Naive B cell (primary cell): ENCODE measurements around the gene PCDHGA9. TPM values are rescaled to one million over a fixed set of nuclear protein-coding genes. Genes with fewer than 3 reads are reported as not detected.
"Not testable (repeated sequence)": the region's sequence is repeated elsewhere in the genome, so short reads cannot be mapped to it uniquely, and the experiment has no call there.

Experiments
- ATAC-seq, 2 donors: fragments of 150-1000 bp; cut with Tn5 transposase; 2 replicates each; pipeline ENCODE4 v1.10.0; 2021; ENCODE audit warnings: low read depth in 2 of 2, mild to moderate bottlenecking in 2 of 2, moderate library complexity in 2 of 2
- DNase-seq: peaks from one replicate; pipeline ENCODE4 v3.0.0; 2022
- H3K27ac Mint-ChIP-seq, 6 donors: one replicate each; pipeline ENCODE4 v1.8.0; 2020 to 2022; ENCODE audit warnings: mild to moderate bottlenecking in 6 of 6, mixed read lengths in 6 of 6, moderate library complexity in 5 of 6, inconsistent platforms in 2 of 6
- H3K27me3 Mint-ChIP-seq, 3 donors: one replicate each; pipeline ENCODE4 v1.8.0; 2021 to 2022; ENCODE audit warnings: mixed read lengths in 3 of 3, mild to moderate bottlenecking in 1 of 3
- H3K36me3 Mint-ChIP-seq, 2 donors: one replicate each; pipeline ENCODE4 v1.8.0; 2020 to 2022; ENCODE audit warnings: mixed read lengths in 2 of 2, inconsistent platforms in 1 of 2, mild to moderate bottlenecking in 1 of 2
- H3K4me1 Mint-ChIP-seq, 3 donors: one replicate each; pipeline ENCODE4 v1.8.0; 2020 to 2022; ENCODE audit warnings: mixed read lengths in 3 of 3, inconsistent platforms in 1 of 3, mild to moderate bottlenecking in 1 of 3, moderate library complexity in 1 of 3
- H3K4me3 Mint-ChIP-seq, 8 donors: one replicate each; pipeline ENCODE4 v1.8.0; 2020 to 2022; ENCODE audit warnings: mild to moderate bottlenecking in 8 of 8, mixed read lengths in 8 of 8, moderate library complexity in 8 of 8, inconsistent platforms in 2 of 8
- H3K9me3 Mint-ChIP-seq, 7 donors: one replicate each; pipeline ENCODE4 v1.8.0; 2020 to 2022; ENCODE audit warnings: mixed read lengths in 7 of 7, mild to moderate bottlenecking in 5 of 7, inconsistent platforms in 2 of 7, moderate library complexity in 1 of 7
- polyA plus RNA-seq, 6 donors: library from polyadenylated mRNA; unstranded; fragments of 300-500 nt; fragmentation: Illumina TruSeq; gene quantifications; one replicate each; pipeline ENCODE4 v1.2.3, GENCODE V29; 2021; ENCODE audit warnings: low read depth in 6 of 6

PCDHGA9 gene
- polyA plus RNA-seq, 6 donors from 2014 or later: 0.25 TPM; not detected in 5

GRCh38 chr5:141422742-141423291 is 20.2 kb downstream of the PCDHGA9 start:
- Mint-ChIP-seq H3K9me3 (peaks cover 13 to 67% (median 41%) of the 10 kb centered on the region in 7 donors), H3K27me3 (peaks cover 57 to 87% (median 58%) of the 10 kb centered on the region in 3 donors), H3K36me3 (peaks cover 25 to 38% of the 10 kb centered on the region in 2 donors), H3K4me1 (peaks cover 0 to 14% (median 0%) of the 10 kb centered on the region in 3 donors), H3K27ac (no peak overlapping the region), H3K4me3 (peak overlapping the region in 2 of 8 donors; percentile 26 to 39)
- DNase-seq: no peak
- no peak for ATAC-seq

GRCh38 chr5:141427783-141428426 is 25.3 kb downstream of the PCDHGA9 start:
- H3K4me1 Mint-ChIP-seq: peaks cover 13 to 18% (median 13%) of the 10 kb centered on the region in 3 donors
- H3K27ac Mint-ChIP-seq: no peak overlapping the region
- peaks cover 50 to 85% (median 63%) of the 10 kb centered on the region in 3 donors for H3K27me3 Mint-ChIP-seq
- peak overlapping the region in 1 of 8 donors; percentile 30 for H3K4me3 Mint-ChIP-seq
- H3K9me3 Mint-ChIP-seq: peaks cover 16 to 59% (median 38%) of the 10 kb centered on the region in 7 donors
- DNase-seq (no peak), ATAC-seq (no peak)
- peaks cover 16 to 44% of the 10 kb centered on the region in 2 donors for H3K36me3 Mint-ChIP-seq

GRCh38 chr5:141430332-141431113 is 27.9 kb downstream of the PCDHGA9 start, which contains the start of gene PCDHGA12:
PCDHGA12 (plus strand) TSS chr5:141430507; CDS start chr5:141430760, 253 bp downstream.
- Mint-ChIP-seq H3K9me3 (peaks cover 12 to 65% (median 39%) of the 10 kb centered on the region in 7 donors), H3K4me3 (peak within 1 kb of the TSS; percentile 70 to 88 (median 80))
- no peak for DNase-seq

GRCh38 chr5:141431286-141431685 is 28.7 kb downstream of the PCDHGA9 start:
- Mint-ChIP-seq H3K4me1 (peaks cover 13 to 20% (median 13%) of the 10 kb centered on the region in 3 donors), H3K4me3 (peak overlapping the region in 7 of 8 donors; percentile 70 to 88 (median 80)), H3K27ac (peak overlapping the region; percentile 35 to 90 (median 58)), H3K9me3 (peaks cover 12 to 65% (median 42%) of the 10 kb centered on the region in 7 donors), H3K36me3 (peaks cover 16 to 51% of the 10 kb centered on the region in 2 donors), H3K27me3 (peaks cover 58 to 70% (median 67%) of the 10 kb centered on the region in 3 donors)
- ATAC-seq: peak in 1 of 2 donors; percentile 55
- DNase-seq: no peak

More at GRCh38 chr5:141430332-141431113, 27.9 kb downstream of the PCDHGA9 start, which contains the start of gene PCDHGA12:
- peak within 1 kb of the TSS in 5 of 6 donors; percentile 35 to 90 (median 87) for H3K27ac Mint-ChIP-seq
- H3K36me3 Mint-ChIP-seq: peaks cover 16 to 51% of the 10 kb centered on the region in 2 donors
- ATAC-seq: peak; percentile 50 to 73
- peaks cover 13 to 20% (median 13%) of the 10 kb centered on the region in 3 donors for H3K4me1 Mint-ChIP-seq
- peaks cover 62 to 75% (median 64%) of the 10 kb centered on the region in 3 donors for H3K27me3 Mint-ChIP-seq

- peak overlapping the region in 5 of 8 donors; percentile 42 to 88 (median 77) for H3K4me3 Mint-ChIP-seq
- H3K27me3 Mint-ChIP-seq: peaks cover 53 to 68% (median 67%) of the 10 kb centered on the region in 3 donors
- peaks cover 12 to 61% (median 38%) of the 10 kb centered on the region in 7 donors for H3K9me3 Mint-ChIP-seq
These were observed 29.7 kb downstream of the PCDHGA9 start for GRCh38 chr5:141432308-141432707.

GRCh38 chr5:141432726-141433125 is 30.1 kb downstream of the PCDHGA9 start:
- not testable (repeated sequence) for ATAC-seq, DNase-seq
- H3K4me1 Mint-ChIP-seq: peaks cover 13 to 20% (median 13%) of the 10 kb centered on the region in 3 donors
- H3K9me3 Mint-ChIP-seq: peaks cover 12 to 60% (median 38%) of the 10 kb centered on the region in 7 donors
- H3K27me3 Mint-ChIP-seq: peaks cover 53 to 67% (median 64%) of the 10 kb centered on the region in 3 donors
- peak overlapping the region in 2 of 6 donors; percentile 49 to 86 for H3K27ac Mint-ChIP-seq
- H3K4me3 Mint-ChIP-seq: peak overlapping the region in 1 of 8 donors; percentile 20
- peaks cover 16 to 51% of the 10 kb centered on the region in 2 donors for H3K36me3 Mint-ChIP-seq

More at GRCh38 chr5:141432308-141432707, 29.7 kb downstream of the PCDHGA9 start:
- Mint-ChIP-seq H3K4me1 (peaks cover 13 to 20% (median 13%) of the 10 kb centered on the region in 3 donors), H3K36me3 (peaks cover 16 to 51% of the 10 kb centered on the region in 2 donors), H3K27ac (peak overlapping the region in 3 of 6 donors; percentile 49 to 90 (median 89))
- not testable (repeated sequence) for DNase-seq, ATAC-seq

- no peak overlapping the region for H3K27ac Mint-ChIP-seq
- peaks cover 45 to 57% (median 54%) of the 10 kb centered on the region in 3 donors for H3K27me3 Mint-ChIP-seq
- H3K36me3 Mint-ChIP-seq: peaks cover 12 to 43% of the 10 kb centered on the region in 2 donors
- H3K4me1 Mint-ChIP-seq: peaks cover 13 to 20% (median 13%) of the 10 kb centered on the region in 3 donors
- peaks cover 8 to 50% (median 33%) of the 10 kb centered on the region in 7 donors for H3K9me3 Mint-ChIP-seq
- DNase-seq (no peak), ATAC-seq (no peak)
- no peak overlapping the region for H3K4me3 Mint-ChIP-seq
These were observed 31.4 kb downstream of the PCDHGA9 start for GRCh38 chr5:141434006-141434405.

- ATAC-seq (no peak), DNase-seq (no peak)
- H3K9me3 Mint-ChIP-seq: peaks cover 4 to 33% (median 21%) of the 10 kb centered on the region in 7 donors
- no peak overlapping the region for H3K4me3 Mint-ChIP-seq
- H3K27ac Mint-ChIP-seq: no peak overlapping the region
- peaks cover 0 to 27% of the 10 kb centered on the region in 2 donors for H3K36me3 Mint-ChIP-seq
- peaks cover 31 to 61% (median 40%) of the 10 kb centered on the region in 3 donors for H3K27me3 Mint-ChIP-seq
- peaks cover 0 to 2% (median 0%) of the 10 kb centered on the region in 3 donors for H3K4me1 Mint-ChIP-seq
These were observed 34.6 kb downstream of the PCDHGA9 start for GRCh38 chr5:141437221-141437620.

- ATAC-seq: no peak
- no peak for DNase-seq
- Mint-ChIP-seq H3K9me3 (peaks cover 5 to 20% (median 8%) of the 10 kb centered on the region in 7 donors), H3K27ac (no peak overlapping the region), H3K36me3 (peaks cover 0 to 14% of the 10 kb centered on the region in 2 donors), H3K4me3 (no peak overlapping the region), H3K27me3 (peaks cover 22 to 48% (median 23%) of the 10 kb centered on the region in 3 donors), H3K4me1 (no peaks in the 10 kb centered on the region)
These were observed 37.0 kb downstream of the PCDHGA9 start for GRCh38 chr5:141439411-141440141.

- H3K27me3 Mint-ChIP-seq: peaks cover 19 to 54% (median 21%) of the 10 kb centered on the region in 3 donors
- H3K36me3 Mint-ChIP-seq: peaks cover 0 to 8% of the 10 kb centered on the region in 2 donors
- H3K9me3 Mint-ChIP-seq: peaks cover 5 to 17% (median 8%) of the 10 kb centered on the region in 7 donors
- no peak for DNase-seq
- H3K27ac Mint-ChIP-seq: peak overlapping the region in 1 of 6 donors; percentile 33
- no peaks in the 10 kb centered on the region for H3K4me1 Mint-ChIP-seq
- H3K4me3 Mint-ChIP-seq: peak overlapping the region in 1 of 8 donors; percentile 15
- no peak for ATAC-seq
These were observed 37.8 kb downstream of the PCDHGA9 start for GRCh38 chr5:141440341-141440740.

GRCh38 chr5:141441571-141442170 is 39.1 kb downstream of the PCDHGA9 start:
- Mint-ChIP-seq H3K4me3 (no peak overlapping the region), H3K4me1 (no peaks in the 10 kb centered on the region), H3K9me3 (peaks cover 5 to 14% (median 8%) of the 10 kb centered on the region in 7 donors), H3K27me3 (peaks cover 22 to 58% (median 24%) of the 10 kb centered on the region in 3 donors), H3K36me3 (peaks cover 0 to 8% of the 10 kb centered on the region in 2 donors), H3K27ac (no peak overlapping the region)
- no peak for ATAC-seq
- no peak for DNase-seq
